Activated CD8-positive, alpha-beta T cell treated with anti-CD3 and anti-CD28 coated beads for 36 hours (primary cell): ENCODE data around the gene PID1. TPM values are rescaled to one million over a fixed set of nuclear protein-coding genes. Genes with fewer than 3 reads are reported as not detected.

ENCODE experiments used
- ATAC-seq: fragments of 200-7000 bp; cut with Tn5 transposase; one replicate; pipeline ENCODE4 v1.10.0; 2021; ENCODE audit warnings: mild to moderate bottlenecking, moderate library complexity
- CTCF ChIA-PET: fragments of 350-600 bp; sonication (Branson Sonifier 250); formaldehyde crosslinking; loops from one replicate; lab custom pipeline; 2021; ENCODE audit warnings: antibody characterized with exemption; lab: Charles Lee
- POLR2A ChIA-PET: fragments of 350-600 bp; sonication (Branson Sonifier 250); formaldehyde crosslinking; loops from one replicate; lab custom pipeline; 2021; ENCODE audit warnings: antibody characterized with exemption; lab: Charles Lee
- DNase-seq: peaks from one replicate; pipeline ENCODE4 v3.0.0-alpha.2; 2020
- H3K27ac Mint-ChIP-seq: one replicate; pipeline ENCODE4 v1.8.0; 2021; ENCODE audit warnings: mild to moderate bottlenecking, mixed read lengths
- H3K27me3 Mint-ChIP-seq: one replicate; pipeline ENCODE4 v1.8.0; 2021; ENCODE audit warnings: mixed read lengths
- H3K36me3 Mint-ChIP-seq: one replicate; pipeline ENCODE4 v1.8.0; 2021; ENCODE audit warnings: low read depth, mixed read lengths
- H3K4me1 Mint-ChIP-seq: one replicate; pipeline ENCODE4 v1.8.0; 2021; ENCODE audit warnings: low read depth, mixed read lengths
- H3K4me3 Mint-ChIP-seq: one replicate; pipeline ENCODE4 v1.8.0; 2021; ENCODE audit warnings: mild to moderate bottlenecking, moderate library complexity, mixed read lengths
- H3K9me3 Mint-ChIP-seq: one replicate; pipeline ENCODE4 v1.8.0; 2021; ENCODE audit warnings: mixed read lengths
- CTCF ChIP-seq: fragments of 200-600 bp; IDR thresholded peaks from one replicate; pipeline ENCODE4 v1.8.0; 2022; ENCODE audit warnings: antibody characterized with exemption, mild to moderate bottlenecking
- intact Hi-C: fragments of 100-400 bp; cut with micrococcal nuclease; formaldehyde crosslinking; loops from one replicate; pipeline ENCODE4 v1.10.0; 2022
- total RNA-seq, 2 experiments: library from RNA; stranded (reverse); gene quantifications; one replicate each; pipeline ENCODE4 v1.2.3, GENCODE V29; 2021

The PID1 gene
- total RNA-seq, 2 experiments from 2014 or later, result not detected

DNA sequence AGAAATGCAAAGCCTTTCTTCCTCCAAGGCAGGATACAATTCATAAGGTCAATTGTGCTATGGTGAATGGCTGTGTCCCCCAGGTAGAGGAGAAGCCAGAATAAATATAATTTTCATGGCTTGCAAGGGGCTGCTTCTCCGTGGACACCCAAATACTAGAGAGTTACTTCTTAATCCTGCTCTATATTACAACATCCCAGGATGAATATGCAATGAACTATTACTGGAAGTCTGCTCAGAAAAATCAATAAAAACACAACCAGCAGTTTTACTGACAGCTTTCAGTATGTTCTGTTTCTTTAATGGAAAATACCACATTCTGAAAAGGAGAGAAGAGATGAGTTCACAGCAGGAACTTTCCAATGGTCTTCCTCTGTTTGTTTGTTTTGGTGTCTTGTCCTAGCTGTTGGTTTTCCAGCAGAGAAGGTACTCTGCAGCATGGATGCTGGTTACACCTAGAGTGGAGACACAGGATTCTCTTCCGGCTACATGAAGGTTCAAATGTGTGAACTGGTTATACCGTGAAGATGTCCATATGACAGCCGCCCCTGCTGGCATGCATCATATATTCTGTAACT lies 213.0 kb downstream of the PID1 start:
- H3K27ac Mint-ChIP-seq, result no peak overlapping the region
- H3K27me3 Mint-ChIP-seq, result no peaks in the 10 kb centered on the region
- no peak for TF ChIP-seq CTCF
- ChIA-PET POLR2A (no interaction called here), CTCF (no interaction called here)
- no peaks in the 10 kb centered on the region for H3K4me1 Mint-ChIP-seq
- H3K4me3 Mint-ChIP-seq, result no peak overlapping the region
- no peak for DNase-seq
- ATAC-seq, result no peak
- peaks cover 3% of the 10 kb centered on the region for H3K9me3 Mint-ChIP-seq
- intact Hi-C loops, result no loop called here
- no peaks in the 10 kb centered on the region for H3K36me3 Mint-ChIP-seq

- intact Hi-C loops, result no loop called here
- Mint-ChIP-seq H3K4me1 (no peaks in the 10 kb centered on the region), H3K27me3 (no peaks in the 10 kb centered on the region), H3K27ac (no peak overlapping the region), H3K4me3 (no peak overlapping the region), H3K36me3 (no peaks in the 10 kb centered on the region), H3K9me3 (no peaks in the 10 kb centered on the region)
- DNase-seq (no peak), ATAC-seq (no peak)
- ChIA-PET POLR2A (no interaction called here), CTCF (no interaction called here)
- no peak for TF ChIP-seq CTCF
Observed at GRCh38 chr2:229054311-229054710, 216.8 kb downstream of the PID1 start.

DNA sequence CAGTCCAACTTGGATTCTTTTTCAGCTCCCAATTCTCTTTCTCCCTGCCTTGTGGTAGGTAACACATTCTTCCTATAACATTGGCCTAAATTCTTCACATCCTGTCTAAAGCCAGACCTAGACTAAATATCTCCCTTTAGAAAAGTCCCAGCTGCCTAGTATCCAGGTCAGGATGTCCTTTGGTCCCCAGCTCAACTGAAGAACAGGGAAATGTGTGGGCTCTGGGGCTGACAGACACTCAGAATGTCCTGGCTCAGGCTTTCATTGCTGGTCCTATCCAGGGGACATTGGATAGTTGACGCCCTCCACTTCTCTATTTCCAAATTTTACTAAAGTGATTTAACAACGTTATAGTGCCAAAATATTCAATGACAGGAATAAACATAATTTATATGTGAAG lies 219.3 kb downstream of the PID1 start:
- DNase-seq (no peak), ATAC-seq (no peak)
- Mint-ChIP-seq H3K36me3 (no peaks in the 10 kb centered on the region), H3K9me3 (no peaks in the 10 kb centered on the region), H3K4me1 (no peaks in the 10 kb centered on the region), H3K27ac (no peak overlapping the region), H3K4me3 (no peak overlapping the region), H3K27me3 (no peaks in the 10 kb centered on the region)
- no peak for TF ChIP-seq CTCF
- intact Hi-C loops, result no loop called here
- ChIA-PET POLR2A (no interaction called here), CTCF (no interaction called here)

DNA sequence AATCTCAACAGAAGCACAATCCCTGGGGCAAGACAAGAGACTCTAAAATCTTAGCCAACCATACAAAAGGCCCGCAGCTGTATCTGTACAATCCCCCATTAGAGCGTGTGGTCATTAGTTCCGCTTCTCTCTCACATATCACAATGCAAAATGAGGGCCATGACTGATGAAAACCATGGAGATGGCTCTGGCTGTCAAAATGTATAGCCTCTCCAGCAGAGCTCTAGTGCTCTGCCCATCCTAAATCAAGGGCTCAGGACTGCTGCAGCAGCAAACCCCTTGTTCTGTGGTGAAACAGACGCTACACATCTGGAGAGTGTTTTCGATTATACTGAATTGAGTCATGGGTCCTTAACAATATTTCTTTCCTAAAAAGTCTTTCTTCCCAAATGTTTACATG lies 221.0 kb downstream of the PID1 start:
- Mint-ChIP-seq H3K27me3 (no peaks in the 10 kb centered on the region), H3K27ac (no peak overlapping the region), H3K4me3 (no peak overlapping the region), H3K9me3 (no peaks in the 10 kb centered on the region), H3K4me1 (no peaks in the 10 kb centered on the region), H3K36me3 (no peaks in the 10 kb centered on the region)
- POLR2A ChIA-PET, result no interaction called here
- ATAC-seq (no peak), DNase-seq (no peak)
- no peak for TF ChIP-seq CTCF
- intact Hi-C loops, result no loop called here
- CTCF ChIA-PET, result no interaction called here

GRCh38 chr2:229048134-229048533 lies 223.0 kb downstream of the PID1 start:
- Mint-ChIP-seq H3K36me3 (no peaks in the 10 kb centered on the region), H3K27me3 (no peaks in the 10 kb centered on the region), H3K9me3 (no peaks in the 10 kb centered on the region), H3K4me3 (no peak overlapping the region), H3K27ac (no peak overlapping the region), H3K4me1 (no peaks in the 10 kb centered on the region)
- CTCF ChIA-PET, result no interaction called here
- DNase-seq, result no peak
- POLR2A ChIA-PET, result no interaction called here
- intact Hi-C loops, result no loop called here
- no peak for ATAC-seq
- no peak for TF ChIP-seq CTCF
